Measurements from ENCODE around the gene SNRPF.

DNA sequence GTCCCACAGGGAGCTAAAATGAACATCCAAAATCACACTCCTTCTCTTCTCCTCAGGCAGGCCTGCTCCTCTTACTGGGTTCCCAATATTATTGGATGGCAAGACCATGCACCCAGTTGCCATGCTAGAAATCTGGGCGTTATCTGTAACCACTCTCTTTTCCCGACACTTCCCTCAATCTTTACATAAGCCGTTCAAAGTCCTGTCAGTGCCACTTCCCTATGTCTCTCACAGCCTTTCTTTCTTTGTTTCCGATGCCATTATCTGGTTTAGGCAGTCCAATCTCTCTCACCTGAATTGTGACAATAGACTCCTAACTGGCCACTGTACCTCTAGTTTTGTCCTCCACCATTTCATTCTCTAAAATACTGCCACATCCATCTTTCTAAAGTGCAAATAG is 24.1 kb downstream of the SNRPF start:
- TF ChIP-seq CTCF (IDR thresholded peaks at IDR 0.05; ENCODE audit: insufficient read depth, low read length, poor library complexity, severe bottlenecking) (no peak), EZH2phosphoT487 (conservative IDR thresholded peaks at IDR 0.05; ENCODE audit: low read length) (no peak)
